A549 (cell line): ENCODE measurements around the gene ZBTB45. TPM values are rescaled to one million over a fixed set of nuclear protein-coding genes. Genes with fewer than 3 reads are reported as not detected.

Source experiments
- CBX2 ChIP-seq: fragments of 200-600 bp; sonication (generic); IDR thresholded peaks from 2 replicates; pipeline ENCODE4 v1.6.1; 2016; ENCODE audit warnings: low read depth, mild to moderate bottlenecking, borderline replicate concordance
- CHD2 ChIP-seq: fragments of 150-350 bp; IDR thresholded peaks from 2 replicates; pipeline ENCODE4 v1.6.1; 2014; ENCODE audit warnings: low read length; ENCODE audit not compliant: partially characterized antibody
- CTCF ChIP-seq: fragments of >200 bp; sonication (Bioruptor Twin); formaldehyde crosslinking; IDR thresholded peaks from 3 replicates; pipeline ENCODE4 v1.5.1; 2016
- EP300 ChIP-seq, 2 experiments: fragments of >200 bp; sonication (Bioruptor Twin); formaldehyde crosslinking; IDR thresholded peaks; 2 replicates in 1 of 2; 3 replicates in 1 of 2; pipeline ENCODE4 v1.6.1; 2016 to 2017
- FOSL2 ChIP-seq, 2 experiments: fragments of 450-650 bp in 1 of 2; fragments of >200 bp in 1 of 2; sonication (Bioruptor Twin) in 1 of 2; formaldehyde crosslinking; IDR thresholded peaks; 2 replicates each; pipeline versions ENCODE4 v1.5.0 to v1.6.1; 2016 to 2020; ENCODE audit warnings: mild to moderate bottlenecking in 1 of 2, moderate library complexity in 1 of 2
- GATA3 ChIP-seq: IDR thresholded peaks from 2 replicates; pipeline ENCODE4 v1.6.1; 2012; ENCODE audit warnings: borderline replicate concordance
- HES2 ChIP-seq: fragments of >200 bp; sonication (Bioruptor Twin); formaldehyde crosslinking; IDR thresholded peaks from 2 replicates; pipeline ENCODE4 v1.6.1; 2016
- HMGXB4 ChIP-seq: fragments of 250-450 bp; sonication (Bioruptor Pico); IDR thresholded peaks from 2 replicates; pipeline ENCODE4 v1.5.0; 2021; ENCODE audit warnings: mild to moderate bottlenecking, moderate library complexity, borderline replicate concordance
- HOXA7 ChIP-seq: fragments of 250-450 bp; sonication (Bioruptor Pico); IDR thresholded peaks from 2 replicates; pipeline ENCODE4 v1.5.0; 2020; ENCODE audit warnings: mild to moderate bottlenecking, moderate library complexity
- HOXB13 ChIP-seq: fragments of 250-450 bp; sonication (Bioruptor Pico); IDR thresholded peaks from 2 replicates; pipeline ENCODE4 v1.5.0; 2020; ENCODE audit warnings: low read depth, mild to moderate bottlenecking, moderate library complexity
- HOXB5 ChIP-seq: fragments of 250-450 bp; sonication (Bioruptor Pico); IDR thresholded peaks from 2 replicates; pipeline ENCODE4 v1.5.0; 2020; ENCODE audit warnings: mild to moderate bottlenecking, moderate library complexity
- JUN ChIP-seq, 2 experiments: fragments of >200 bp; sonication (Bioruptor Twin); formaldehyde crosslinking; IDR thresholded peaks; 2 replicates in 1 of 2; 3 replicates in 1 of 2; pipeline ENCODE4 v1.6.1; 2016 to 2017
- KDM5A ChIP-seq: fragments of 200-600 bp; sonication (generic); IDR thresholded peaks from 2 replicates; pipeline ENCODE4 v1.6.1; 2016; ENCODE audit warnings: antibody characterized with exemption, mild to moderate bottlenecking
- MAFK ChIP-seq: fragments of 450-650 bp; IDR thresholded peaks from 2 replicates; pipeline ENCODE4 v1.6.1; 2014; ENCODE audit not compliant: partially characterized antibody
- MAX ChIP-seq: IDR thresholded peaks from 2 replicates; pipeline ENCODE4 v1.6.1; 2012
- MAZ ChIP-seq: fragments of 150-350 bp; IDR thresholded peaks from 2 replicates; pipeline ENCODE4 v1.6.1; 2014; ENCODE audit warnings: antibody characterized with exemption, low read depth, low read length, borderline replicate concordance
- PHF8 ChIP-seq: fragments of 200-600 bp; sonication (generic); IDR thresholded peaks from 2 replicates; pipeline ENCODE4 v1.6.1; 2016; ENCODE audit warnings: low read depth, mild to moderate bottlenecking, antibody characterized with exemption, moderate library complexity, borderline replicate concordance
- POLR2A ChIP-seq: IDR thresholded peaks from 2 replicates; pipeline ENCODE4 v1.6.1; 2012; ENCODE audit warnings: mild to moderate bottlenecking, low read length
- POLR2AphosphoS2 ChIP-seq: conservative IDR thresholded peaks from 2 replicates; pipeline ENCODE4 v1.6.1; 2012; ENCODE audit warnings: low read length, improper control_type of control experiment, inconsistent platforms
- RFX5 ChIP-seq: fragments of 450-650 bp; IDR thresholded peaks from 2 replicates; pipeline ENCODE4 v1.7.1; 2014; ENCODE audit warnings: antibody characterized with exemption, mild to moderate bottlenecking, moderate library complexity
- RNF2 ChIP-seq: fragments of 200-600 bp; sonication (generic); IDR thresholded peaks from 2 replicates; pipeline ENCODE4 v1.6.1; 2016; ENCODE audit warnings: low read depth, mild to moderate bottlenecking, antibody characterized with exemption, moderate library complexity, borderline replicate concordance
- SMC3 ChIP-seq: fragments of >200 bp; sonication (Bioruptor Twin); formaldehyde crosslinking; IDR thresholded peaks from 3 replicates; pipeline ENCODE4 v1.6.1; 2018; ENCODE audit warnings: inconsistent platforms
- USF2 ChIP-seq: fragments of 450-650 bp; IDR thresholded peaks from 2 replicates; pipeline ENCODE4 v1.6.1; 2014; ENCODE audit warnings: antibody characterized with exemption
- ZC3H11A ChIP-seq: fragments of 450-650 bp; IDR thresholded peaks from 2 replicates; pipeline ENCODE4 v1.6.1; 2014; ENCODE audit warnings: antibody characterized with exemption, mild to moderate bottlenecking
- ZFP36 ChIP-seq: fragments of 450-650 bp; IDR thresholded peaks from 2 replicates; pipeline ENCODE4 v1.6.1; 2014; ENCODE audit warnings: borderline replicate concordance; ENCODE audit not compliant: partially characterized antibody
- ZNF302 ChIP-seq: fragments of 250-450 bp; sonication (Bioruptor Pico); IDR thresholded peaks from 2 replicates; pipeline ENCODE4 v1.9.0; 2021; ENCODE audit warnings: inconsistent platforms, mild to moderate bottlenecking, moderate library complexity
- polyA plus RNA-seq, 4 experiments: library from polyadenylated mRNA; depleted of rRNA in 3 of 4; stranded (reverse); fragments of >200 nt; fragmentation: RNase III in 1 of 4; extraction: RNeasy Plus Mini Kit Qiagen cat#74134 plus additional on column Dnase treatment in 1 of 4; gene quantifications; 2 replicates in 3 of 4; 3 replicates in 1 of 4; pipeline ENCODE4 v1.2.3, GENCODE V29; 2011 to 2017
- TF ChIP-seq, protein P1 (sequence below): IDR thresholded peaks from 2 replicates; pipeline ENCODE4 v1.6.1; 2012
- TF ChIP-seq, protein P2 (sequence below): fragments of >200 bp; sonication (Bioruptor Twin); formaldehyde crosslinking; IDR thresholded peaks from 3 replicates; pipeline ENCODE4 v1.6.1; 2016

The ZBTB45 gene
- polyA plus RNA-seq, 2 of the 4 experiments (the other 2 are of a cell fraction): 6.4 to 13.4 TPM

GRCh38 chr19:58559275-58560006 is 39.8 kb upstream of the ZBTB45 start (continued):
- TF ChIP-seq USF2: peak; percentile 17; the same call in 1 of the 2 replicates
- TF ChIP-seq ZNF302: no peak
- TF ChIP-seq CHD2: peak; percentile 61
- 0 out of 2 replicates have a peak, but pooled peaks have one; percentile 16 for TF ChIP-seq HMGXB4
- TF ChIP-seq KDM5A: no peak
- no peak; the same call in 1 of the 2 replicates for TF ChIP-seq MAZ
- TF ChIP-seq MAFK: no peak
- TF ChIP-seq HOXA7 (CRISPR knock-in tag): peak; percentile 86
- no peak for TF ChIP-seq ZFP36
- TF ChIP-seq HES2: no peak
- TF ChIP-seq PHF8: peak; percentile 86; the same call in 1 of the 2 replicates
- TF ChIP-seq, protein P1, sequence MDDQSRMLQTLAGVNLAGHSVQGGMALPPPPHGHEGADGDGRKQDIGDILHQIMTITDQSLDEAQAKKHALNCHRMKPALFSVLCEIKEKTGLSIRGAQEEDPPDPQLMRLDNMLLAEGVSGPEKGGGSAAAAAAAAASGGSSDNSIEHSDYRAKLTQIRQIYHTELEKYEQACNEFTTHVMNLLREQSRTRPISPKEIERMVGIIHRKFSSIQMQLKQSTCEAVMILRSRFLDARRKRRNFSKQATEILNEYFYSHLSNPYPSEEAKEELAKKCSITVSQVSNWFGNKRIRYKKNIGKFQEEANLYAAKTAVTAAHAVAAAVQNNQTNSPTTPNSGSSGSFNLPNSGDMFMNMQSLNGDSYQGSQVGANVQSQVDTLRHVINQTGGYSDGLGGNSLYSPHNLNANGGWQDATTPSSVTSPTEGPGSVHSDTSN: peak; percentile 49
- TF ChIP-seq SMC3: no peak
- no peak for TF ChIP-seq CBX2
- peak; percentile 75 to 77; a peak in 4 of 5 replicates for TF ChIP-seq JUN (IDR thresholded peaks at IDR 0.05)
- peak; percentile 8; the same call in 1 of the 2 replicates for TF ChIP-seq RFX5
- peak; percentile 75 for TF ChIP-seq HOXB13 (CRISPR knock-in tag)
- no peak for TF ChIP-seq EP300 (IDR thresholded peaks at IDR 0.05)
- no peak for TF ChIP-seq RNF2
- peak; percentile 33; the same call in 1 of the 2 replicates for TF ChIP-seq GATA3
- TF ChIP-seq, protein P2, sequence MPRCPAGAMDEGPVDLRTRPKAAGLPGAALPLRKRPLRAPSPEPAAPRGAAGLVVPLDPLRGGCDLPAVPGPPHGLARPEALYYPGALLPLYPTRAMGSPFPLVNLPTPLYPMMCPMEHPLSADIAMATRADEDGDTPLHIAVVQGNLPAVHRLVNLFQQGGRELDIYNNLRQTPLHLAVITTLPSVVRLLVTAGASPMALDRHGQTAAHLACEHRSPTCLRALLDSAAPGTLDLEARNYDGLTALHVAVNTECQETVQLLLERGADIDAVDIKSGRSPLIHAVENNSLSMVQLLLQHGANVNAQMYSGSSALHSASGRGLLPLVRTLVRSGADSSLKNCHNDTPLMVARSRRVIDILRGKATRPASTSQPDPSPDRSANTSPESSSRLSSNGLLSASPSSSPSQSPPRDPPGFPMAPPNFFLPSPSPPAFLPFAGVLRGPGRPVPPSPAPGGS: peak; percentile 82; the same call in 2 of the 3 replicates
- no peak for TF ChIP-seq ZC3H11A
- peak; percentile 99; the same call in 1 of the 2 replicates for TF ChIP-seq MAX
- no peak for TF ChIP-seq CTCF
- peak; percentile 78 for TF ChIP-seq HOXB5 (CRISPR knock-in tag)
- TF ChIP-seq POLR2A: peak; percentile 78
- no peak for TF ChIP-seq FOSL2 (IDR thresholded peaks at IDR 0.05)
- peak; percentile 21; the same call in 1 of the 2 replicates for TF ChIP-seq FOSL2 (CRISPR knock-in tag; IDR thresholded peaks at IDR 0.05)
- no peak for TF ChIP-seq POLR2AphosphoS2
